Measurements from ENCODE around the gene PEBP1. TPM values are rescaled to one million over a fixed set of nuclear protein-coding genes. Genes with fewer than 3 reads are reported as not detected.
A peak's percentile ranks its signal among the peaks of the same experiment; 100 is the strongest.

Gene PEBP1
- total RNA-seq, 1 donor from 2014 or later: 134 TPM

- Mint-ChIP-seq H3K36me3 (ENCODE audit: low read depth) (peaks cover 4% of the 10 kb centered on the region), H3K27ac (ENCODE audit: unreplicated experiment) (no peak overlapping the region), H3K9me3 (ENCODE audit: low read depth) (no peaks in the 10 kb centered on the region), H3K4me3 (ENCODE audit: unreplicated experiment) (no peak overlapping the region), H3K4me1 (ENCODE audit: low read depth) (peaks cover 59% of the 10 kb centered on the region), H3K27me3 (ENCODE audit: low read depth) (no peaks in the 10 kb centered on the region)
- no peak for DNase-seq (ENCODE audit: low spot score)
- no peak for TF ChIP-seq CTCF (IDR thresholded peaks at IDR 0.05)
These were observed 49.9 kb downstream of the PEBP1 start for GRCh38 chr12:118185602-118186397.

DNA sequence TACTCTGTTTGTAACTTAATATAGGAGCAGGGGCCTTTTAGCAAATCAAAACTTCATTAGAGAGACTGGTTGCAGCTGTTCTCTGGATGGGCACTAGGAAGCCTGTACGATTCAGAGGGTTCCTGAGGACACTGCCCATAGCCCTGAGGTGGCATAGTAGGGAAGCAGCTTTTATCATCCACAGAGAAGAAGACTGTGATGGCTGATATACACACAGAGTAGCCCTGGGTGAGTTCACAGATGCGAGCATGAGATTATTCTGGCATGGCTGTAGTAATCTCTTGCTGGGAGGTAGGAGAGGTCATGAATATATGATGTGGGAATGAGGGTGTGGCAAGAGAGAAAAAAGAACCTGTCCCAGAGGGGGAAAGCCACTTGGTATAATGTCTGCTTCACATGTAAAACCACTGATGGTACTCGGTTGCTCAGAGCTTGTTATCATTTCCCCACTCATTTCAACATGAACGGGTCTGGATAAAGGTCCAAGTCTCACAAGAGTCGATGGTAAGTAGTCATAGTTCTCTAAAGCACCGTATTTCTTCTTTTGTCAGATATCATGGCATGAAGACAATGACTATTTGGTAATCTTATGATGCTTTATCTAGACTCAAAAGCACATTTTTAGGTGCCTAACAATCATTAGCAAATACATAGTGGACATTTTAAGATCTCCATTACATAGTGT is 52.0 kb downstream of the PEBP1 start:
- no peak overlapping the region for H3K4me3 Mint-ChIP-seq (ENCODE audit: unreplicated experiment)
- H3K4me1 Mint-ChIP-seq (ENCODE audit: low read depth): peaks cover 51% of the 10 kb centered on the region
- TF ChIP-seq CTCF (IDR thresholded peaks at IDR 0.05): no peak
- no peak for DNase-seq (ENCODE audit: low spot score)
- no peaks in the 10 kb centered on the region for H3K9me3 Mint-ChIP-seq (ENCODE audit: low read depth)
- H3K27ac Mint-ChIP-seq (ENCODE audit: unreplicated experiment): peak overlapping the region; percentile 90
- no peaks in the 10 kb centered on the region for H3K27me3 Mint-ChIP-seq (ENCODE audit: low read depth)
- H3K36me3 Mint-ChIP-seq (ENCODE audit: low read depth): no peaks in the 10 kb centered on the region

GRCh38 chr12:118188690-118189371 is 52.9 kb downstream of the PEBP1 start:
- H3K9me3 Mint-ChIP-seq (ENCODE audit: low read depth): no peaks in the 10 kb centered on the region
- H3K4me3 Mint-ChIP-seq (ENCODE audit: unreplicated experiment): peak overlapping the region; percentile 59
- H3K36me3 Mint-ChIP-seq (ENCODE audit: low read depth): no peaks in the 10 kb centered on the region
- DNase-seq (ENCODE audit: low spot score): no peak
- peak overlapping the region; percentile 97 for H3K27ac Mint-ChIP-seq (ENCODE audit: unreplicated experiment)
- H3K4me1 Mint-ChIP-seq (ENCODE audit: low read depth): peaks cover 41% of the 10 kb centered on the region
- H3K27me3 Mint-ChIP-seq (ENCODE audit: low read depth): no peaks in the 10 kb centered on the region
- TF ChIP-seq CTCF (IDR thresholded peaks at IDR 0.05): no peak

- DNase-seq (ENCODE audit: low spot score): no peak
These were observed 53.8 kb downstream of the PEBP1 start for GRCh38 chr12:118189741-118190191.

More at GRCh38 chr12:118189741-118190191, 53.8 kb downstream of the PEBP1 start:
- H3K9me3 Mint-ChIP-seq (ENCODE audit: low read depth): no peaks in the 10 kb centered on the region
- peak overlapping the region; percentile 80 for H3K4me3 Mint-ChIP-seq (ENCODE audit: unreplicated experiment)
- H3K4me1 Mint-ChIP-seq (ENCODE audit: low read depth): peaks cover 39% of the 10 kb centered on the region
- no peak for TF ChIP-seq CTCF (IDR thresholded peaks at IDR 0.05)
- H3K27ac Mint-ChIP-seq (ENCODE audit: unreplicated experiment): peak overlapping the region; percentile 97
- peaks cover 2% of the 10 kb centered on the region for H3K36me3 Mint-ChIP-seq (ENCODE audit: low read depth)
- H3K27me3 Mint-ChIP-seq (ENCODE audit: low read depth): no peaks in the 10 kb centered on the region
